GM18507 (cell line): ENCODE results near the gene INPP5D.

Experiments used
- DNase-seq: peaks from one replicate; pipeline ENCODE4 v3.0.0; 2011; ENCODE audit warnings: low read depth; ENCODE audit not compliant: insufficient read length; ENCODE audit errors: extremely low spot score
- FAIRE-seq: peaks from 2 replicates; lab custom pipeline; 2011; peaks lifted over from hg19 to GRCh38; lab: Jason Lieb, UNC

INPP5D gene

DNA sequence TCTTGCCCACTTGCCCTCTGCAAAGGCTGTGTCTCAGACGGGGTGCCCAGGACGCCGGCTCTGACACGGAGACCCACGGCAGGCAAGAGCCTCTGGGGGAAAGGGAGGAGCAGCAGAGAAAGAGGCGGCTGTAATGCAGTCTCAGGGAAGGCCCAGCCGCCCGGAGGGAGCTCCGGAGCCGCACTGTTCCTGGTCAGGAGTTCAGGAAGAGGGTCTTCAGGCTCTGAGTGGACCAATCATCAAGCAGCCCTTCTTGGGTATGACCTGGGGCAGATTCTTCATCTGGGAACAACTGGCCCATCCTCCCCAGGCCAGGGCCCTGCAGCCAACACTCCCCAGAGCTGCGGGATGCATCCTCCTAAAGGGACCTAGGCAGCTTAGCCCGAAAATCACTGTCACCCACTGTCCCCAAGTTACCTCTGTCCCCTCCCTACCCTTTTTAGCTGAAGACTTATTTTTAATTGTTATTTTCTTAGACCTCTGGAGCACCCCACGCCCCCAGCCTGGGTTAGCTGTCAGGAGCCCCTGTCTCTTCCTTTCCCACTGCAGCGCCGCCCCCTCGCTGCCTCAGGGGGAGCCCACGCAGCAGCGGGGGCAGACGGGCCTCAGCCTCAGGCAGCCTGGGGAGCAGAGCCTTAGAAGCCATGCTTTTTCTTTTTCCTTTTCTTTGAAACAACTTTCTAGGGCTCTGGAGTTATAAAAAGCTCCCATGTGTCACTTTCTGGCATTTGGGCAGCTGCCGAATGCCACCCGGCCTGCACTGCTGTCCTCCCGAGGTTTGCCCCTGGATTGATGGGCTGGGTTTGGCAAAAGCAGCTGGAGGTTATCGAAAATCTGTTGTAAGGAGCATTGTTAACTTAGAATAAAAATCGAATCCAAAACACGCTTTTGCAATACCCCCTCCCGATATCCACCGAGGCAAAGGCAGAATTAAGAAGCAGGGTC, 28.3 kb upstream of the INPP5D start:
- DNase-seq (no peak), FAIRE-seq (no peak)

- DNase-seq = no peak
- no peak for FAIRE-seq
Observed at GRCh38 chr2:233032551-233033320, 27.4 kb upstream of the INPP5D start, which contains the start of gene NEU2. NEU2 (plus strand) TSS chr2:233032672; CDS start chr2:233032672, 0 bp downstream.

- FAIRE-seq = no peak
- no peak for DNase-seq
Observed at GRCh38 chr2:233033672-233034071, 26.5 kb upstream of the INPP5D start.

DNA sequence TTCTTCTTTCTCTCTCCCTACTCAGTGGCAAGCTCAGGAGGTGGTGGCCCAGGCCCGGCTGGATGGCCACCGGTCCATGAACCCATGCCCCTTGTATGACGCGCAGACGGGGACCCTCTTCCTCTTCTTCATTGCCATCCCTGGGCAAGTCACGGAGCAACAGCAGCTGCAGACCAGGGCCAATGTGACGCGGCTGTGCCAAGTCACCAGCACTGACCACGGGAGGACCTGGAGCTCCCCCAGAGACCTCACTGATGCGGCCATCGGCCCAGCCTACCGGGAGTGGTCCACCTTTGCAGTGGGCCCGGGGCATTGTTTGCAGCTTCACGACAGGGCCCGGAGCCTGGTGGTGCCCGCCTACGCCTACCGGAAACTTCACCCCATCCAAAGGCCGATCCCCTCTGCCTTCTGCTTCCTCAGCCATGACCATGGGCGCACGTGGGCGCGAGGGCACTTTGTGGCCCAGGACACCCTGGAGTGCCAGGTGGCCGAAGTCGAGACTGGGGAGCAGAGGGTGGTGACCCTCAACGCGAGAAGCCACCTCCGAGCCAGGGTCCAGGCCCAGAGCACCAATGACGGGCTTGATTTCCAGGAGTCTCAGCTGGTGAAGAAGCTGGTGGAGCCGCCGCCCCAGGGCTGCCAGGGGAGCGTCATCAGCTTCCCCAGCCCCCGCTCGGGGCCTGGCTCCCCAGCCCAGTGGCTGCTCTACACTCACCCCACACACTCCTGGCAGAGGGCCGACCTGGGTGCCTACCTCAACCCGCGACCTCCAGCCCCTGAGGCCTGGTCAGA, 25.9 kb upstream of the INPP5D start:
- FAIRE-seq (no peak), DNase-seq (no peak)

- no peak for DNase-seq
- FAIRE-seq = no peak
Observed at GRCh38 chr2:233035426-233036161, 24.5 kb upstream of the INPP5D start.

GRCh38 chr2:233036162-233036838, 23.8 kb upstream of the INPP5D start:
- no peak for DNase-seq
- FAIRE-seq = no peak

GRCh38 chr2:233037078-233037477, 23.1 kb upstream of the INPP5D start:
- FAIRE-seq (no peak), DNase-seq (no peak)

DNA sequence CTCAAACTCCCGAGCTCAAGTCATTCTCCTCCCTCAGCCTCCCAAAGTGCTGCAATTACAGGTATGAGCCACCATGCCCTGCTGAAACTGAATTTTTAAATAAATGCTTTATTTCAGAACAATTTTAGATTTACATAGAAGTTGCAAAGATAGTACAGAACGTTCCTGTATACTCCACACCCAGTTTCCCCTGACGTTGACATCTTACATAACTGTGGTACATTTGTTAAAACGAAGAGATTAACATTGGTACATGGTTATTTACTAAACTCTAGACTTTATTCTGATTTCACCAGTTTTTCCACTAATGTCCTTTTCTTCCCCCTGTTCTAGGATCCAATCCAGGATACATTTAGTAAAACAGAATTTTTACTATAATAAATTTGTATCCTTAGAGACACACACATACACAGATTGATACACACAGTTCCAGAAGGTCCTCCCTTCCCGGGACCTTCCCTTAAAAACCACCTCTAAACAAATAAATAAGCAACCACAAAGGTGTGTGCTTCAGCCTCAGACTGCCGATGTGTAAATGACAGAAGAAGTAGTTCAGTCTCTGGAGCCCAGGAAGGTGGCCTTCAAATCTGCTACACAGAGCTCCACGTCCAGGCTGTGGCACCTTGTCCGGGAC, 20.8 kb upstream of the INPP5D start:
- FAIRE-seq = no peak
- no peak for DNase-seq

DNA sequence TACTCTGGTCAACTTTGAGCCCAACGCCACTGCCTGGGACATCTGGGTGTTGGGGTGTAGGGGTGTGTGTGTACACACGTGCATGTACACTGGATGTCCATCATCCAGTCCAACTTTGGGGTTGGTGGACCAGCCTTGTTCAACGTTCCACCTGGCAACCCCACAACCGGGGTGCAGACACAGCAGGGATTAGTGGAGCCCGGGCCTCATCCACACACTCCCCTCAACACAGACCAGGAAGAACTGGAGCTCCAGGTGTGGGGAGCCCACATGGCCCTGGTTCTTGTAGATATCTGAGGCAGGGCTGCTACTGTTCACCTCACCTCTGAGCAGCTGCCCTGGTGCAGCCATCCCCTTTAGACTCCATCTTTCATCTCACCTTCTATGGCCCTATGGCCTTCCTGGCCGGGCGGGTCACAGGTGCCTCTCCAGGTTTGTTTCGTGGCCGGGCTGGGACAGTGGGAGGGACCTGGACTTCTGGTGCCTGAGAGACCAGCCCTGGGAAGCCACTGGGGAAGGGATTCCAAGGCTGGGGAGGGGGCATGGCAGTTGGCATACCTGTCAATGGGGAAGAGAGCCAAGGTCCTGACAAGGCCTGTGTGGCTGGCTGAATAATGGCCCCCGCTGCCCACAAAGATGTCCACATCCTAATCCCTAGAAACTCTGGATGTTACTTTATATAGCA, 20.2 kb upstream of the INPP5D start:
- no peak for FAIRE-seq
- DNase-seq = no peak

DNA sequence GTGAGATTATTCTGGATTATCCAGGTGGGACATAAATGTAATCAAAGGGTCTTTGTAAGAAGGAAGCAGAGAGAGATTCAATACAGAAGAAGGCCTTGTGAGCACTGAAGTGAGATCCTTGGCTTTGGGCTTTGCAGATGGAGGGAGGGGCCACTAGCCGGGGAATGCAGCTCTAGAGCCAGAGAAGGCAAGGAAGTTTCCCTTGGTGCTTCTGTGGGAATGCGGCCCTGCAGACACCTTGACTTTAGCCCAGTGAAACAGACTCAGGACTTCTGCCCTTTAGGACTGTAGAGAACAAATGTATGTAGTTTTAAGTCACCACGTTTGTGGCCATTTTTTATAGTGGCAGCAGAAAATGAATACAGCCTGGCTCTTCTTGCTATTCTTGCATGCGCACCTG, 19.6 kb upstream of the INPP5D start:
- DNase-seq (no peak), FAIRE-seq (no peak)

DNA sequence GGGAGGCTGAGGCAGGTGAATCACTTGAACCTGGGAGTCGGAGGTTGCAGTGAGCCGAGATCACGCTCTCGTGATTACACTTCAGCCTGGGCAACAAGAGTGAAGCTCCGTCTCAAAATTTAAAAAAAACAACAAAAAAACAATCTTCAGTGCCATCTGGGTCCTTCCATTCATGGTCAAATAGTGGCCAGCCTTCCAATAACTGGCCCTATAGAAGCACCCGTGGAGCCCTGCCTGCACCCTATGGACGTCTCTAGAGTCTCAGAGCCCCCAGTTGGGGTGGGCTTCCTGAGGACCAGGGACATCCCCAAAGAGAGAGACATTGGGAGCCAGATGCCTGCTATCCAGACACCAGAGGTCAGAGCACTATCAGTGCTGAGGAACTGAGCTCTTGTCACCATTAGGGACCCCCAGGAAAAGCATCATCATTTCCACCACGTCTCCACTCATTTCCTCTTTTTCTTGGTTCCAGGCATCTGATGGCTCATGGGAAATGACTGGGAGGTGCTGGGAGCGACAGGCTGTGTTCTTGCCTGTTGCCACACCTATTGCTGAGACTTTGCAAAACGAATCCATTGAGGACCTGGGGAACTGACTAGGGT, 18.3 kb upstream of the INPP5D start:
- FAIRE-seq = no peak

GRCh38 chr2:233042549-233042948, 17.6 kb upstream of the INPP5D start:
- FAIRE-seq (no peak), DNase-seq (no peak)

More for the DNA sequence above, 18.3 kb upstream of the INPP5D start:
- DNase-seq = no peak

DNA sequence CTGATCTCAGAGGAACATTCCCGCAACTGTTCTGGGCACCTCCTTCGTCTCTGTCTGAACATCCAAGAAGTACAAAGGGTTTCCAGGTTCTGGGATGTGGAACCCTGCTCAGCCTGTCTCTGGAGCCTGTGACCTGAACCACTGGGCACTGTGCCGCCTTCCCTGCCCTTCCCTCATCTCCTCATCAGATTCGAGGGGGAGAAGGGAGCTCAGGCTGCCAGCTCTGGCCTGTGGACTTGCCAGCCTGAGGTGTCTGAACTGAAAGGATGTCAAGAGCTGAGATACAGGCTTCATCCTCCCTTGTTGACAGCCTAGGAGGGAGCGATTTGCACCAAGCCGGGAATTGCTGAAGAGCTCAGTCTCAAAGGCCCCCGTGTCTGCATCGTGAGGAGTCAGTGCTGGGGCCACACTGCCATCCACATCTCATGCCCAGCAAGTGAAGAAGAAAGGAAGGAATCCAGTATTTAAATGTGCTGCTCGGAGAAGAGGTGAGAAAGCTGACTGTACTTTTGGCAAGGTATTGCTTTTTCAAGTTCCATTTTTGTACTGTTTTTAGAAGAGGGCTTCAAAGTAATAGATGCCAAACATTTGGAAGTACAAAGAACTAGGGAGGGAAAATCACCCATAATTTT, 15.1 kb upstream of the INPP5D start:
- FAIRE-seq = no peak
- no peak for DNase-seq

DNA sequence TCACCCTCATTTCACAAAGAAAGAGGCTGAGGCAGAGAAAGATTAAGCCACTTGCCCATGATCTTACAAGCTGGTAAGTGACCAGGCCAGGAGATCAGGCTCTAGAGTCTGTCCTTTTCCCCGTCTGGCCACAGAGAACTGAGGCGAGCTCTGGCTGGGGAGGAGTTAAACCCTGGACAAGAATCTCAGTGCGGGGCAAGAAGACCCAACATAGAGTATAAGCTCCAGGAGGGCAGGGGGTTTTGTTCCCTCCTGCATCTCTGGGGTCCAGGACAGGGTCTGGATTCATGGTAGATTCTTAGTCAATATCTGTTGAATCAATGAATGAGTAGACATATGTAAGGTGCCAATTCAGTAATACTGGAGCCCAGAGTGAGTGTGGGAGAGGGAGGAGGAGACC, 12.9 kb upstream of the INPP5D start:
- no peak for FAIRE-seq

DNA sequence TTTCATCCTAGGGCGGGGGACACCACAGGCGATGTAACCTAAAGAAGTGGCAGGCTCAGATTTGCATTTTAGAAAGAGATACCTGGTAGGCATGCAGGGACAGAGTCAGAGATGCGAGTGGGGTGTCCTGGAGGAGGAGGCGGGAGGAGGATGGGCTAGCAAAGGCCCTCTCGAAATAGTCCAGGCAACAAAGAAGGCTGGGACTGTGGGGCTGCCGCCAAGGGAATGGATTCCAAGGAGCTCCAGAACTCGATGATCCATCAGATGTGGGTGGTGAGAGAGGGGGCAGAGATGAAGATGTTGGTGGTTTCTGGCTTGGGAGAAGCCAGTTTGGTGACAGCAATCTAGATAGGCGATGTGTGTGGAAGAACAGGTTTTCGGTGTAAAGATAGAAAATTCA, 12.5 kb upstream of the INPP5D start:
- FAIRE-seq (no peak), DNase-seq (no peak)

More for the DNA sequence above, 12.9 kb upstream of the INPP5D start:
- DNase-seq = no peak

DNA sequence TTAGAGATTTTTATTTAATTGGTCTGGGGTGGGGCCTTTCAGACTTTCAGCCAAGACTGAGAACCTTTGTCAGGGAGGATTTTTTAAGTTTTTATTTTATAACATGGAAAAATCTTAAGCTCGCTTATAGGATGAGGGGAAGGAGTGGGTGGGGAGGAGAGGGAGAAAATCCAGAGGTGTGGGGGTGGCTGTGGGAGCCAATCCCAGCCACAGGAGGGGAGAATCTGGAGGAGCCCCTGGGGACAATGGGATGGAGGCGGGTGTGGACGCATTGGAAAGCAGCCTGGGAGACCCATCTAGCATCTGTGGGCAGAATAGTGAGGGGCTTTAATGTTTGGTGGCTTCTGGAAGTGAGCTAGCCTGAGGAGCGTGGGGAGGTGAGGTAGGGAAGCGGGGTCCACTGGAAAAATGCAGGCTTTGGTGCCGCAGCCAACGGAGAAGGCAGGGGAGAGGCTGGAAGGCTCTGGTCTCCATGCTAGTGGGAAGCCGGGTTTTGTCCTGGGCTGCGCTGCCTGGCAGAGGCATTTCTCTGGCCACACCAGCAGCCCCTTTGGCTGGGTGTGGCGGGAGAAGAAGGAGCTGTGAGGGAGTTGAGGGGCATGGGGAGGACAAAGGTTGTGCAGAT, 11.5 kb upstream of the INPP5D start:
- FAIRE-seq (no peak), DNase-seq (no peak)
